Neural progenitor cell (in vitro differentiated cells): ENCODE results near the gene ERICH6B.

Experiments used
- CTCF ChIP-seq: fragments of 200-600 bp; sonication (generic); IDR thresholded peaks from 2 replicates; pipeline ENCODE4 v1.5.1; 2017; ENCODE audit warnings: antibody characterized with exemption, mild to moderate bottlenecking
- EZH2phosphoT487 ChIP-seq: fragments of 200-600 bp; sonication (generic); IDR thresholded peaks from 2 replicates; pipeline ENCODE4 v1.6.1; 2017; ENCODE audit warnings: antibody characterized with exemption

DNA sequence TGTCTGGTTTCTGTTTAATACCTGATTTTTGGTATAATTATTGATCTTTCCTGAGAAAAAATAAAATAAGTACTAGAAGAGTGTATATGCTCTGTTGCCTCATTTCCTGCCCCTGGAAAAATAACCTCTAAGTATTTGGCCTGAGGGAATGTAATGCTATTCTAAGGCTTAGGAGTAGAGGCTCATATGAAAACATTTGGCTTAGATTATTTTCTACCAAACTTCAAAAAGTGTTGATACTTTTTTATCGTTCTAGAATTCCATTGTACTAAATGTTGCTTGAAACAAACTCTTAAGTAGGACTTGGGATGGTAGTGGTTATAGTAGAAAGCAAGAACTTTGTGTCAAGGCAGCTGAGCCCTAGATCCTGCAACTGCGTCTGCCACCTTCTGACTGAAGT lies 93.0 kb downstream of the ERICH6B start:
- no peak for TF ChIP-seq CTCF
- no peak for TF ChIP-seq EZH2phosphoT487
